Measurements from ENCODE around the gene MFF.

DNA sequence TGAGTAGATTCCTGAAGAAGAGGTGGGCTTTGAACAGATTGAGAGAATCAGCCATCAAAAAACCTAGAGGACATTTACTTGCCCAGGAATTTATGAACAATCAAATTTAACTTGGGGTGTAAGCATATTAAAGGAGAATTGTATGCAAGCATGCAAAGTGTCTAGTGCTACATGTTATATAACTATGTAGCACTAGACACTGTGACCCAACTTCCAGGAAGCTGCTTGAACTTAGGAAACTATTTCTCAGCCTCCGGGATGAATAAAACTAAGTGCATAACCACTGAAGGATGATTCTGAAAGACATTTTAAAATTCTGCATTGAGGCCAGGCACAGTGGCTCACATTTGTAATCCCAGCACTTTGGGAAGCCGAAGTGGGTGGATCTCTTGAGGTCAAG, 12.4 kb downstream of the MFF start:
- TF ChIP-seq, protein P1, sequence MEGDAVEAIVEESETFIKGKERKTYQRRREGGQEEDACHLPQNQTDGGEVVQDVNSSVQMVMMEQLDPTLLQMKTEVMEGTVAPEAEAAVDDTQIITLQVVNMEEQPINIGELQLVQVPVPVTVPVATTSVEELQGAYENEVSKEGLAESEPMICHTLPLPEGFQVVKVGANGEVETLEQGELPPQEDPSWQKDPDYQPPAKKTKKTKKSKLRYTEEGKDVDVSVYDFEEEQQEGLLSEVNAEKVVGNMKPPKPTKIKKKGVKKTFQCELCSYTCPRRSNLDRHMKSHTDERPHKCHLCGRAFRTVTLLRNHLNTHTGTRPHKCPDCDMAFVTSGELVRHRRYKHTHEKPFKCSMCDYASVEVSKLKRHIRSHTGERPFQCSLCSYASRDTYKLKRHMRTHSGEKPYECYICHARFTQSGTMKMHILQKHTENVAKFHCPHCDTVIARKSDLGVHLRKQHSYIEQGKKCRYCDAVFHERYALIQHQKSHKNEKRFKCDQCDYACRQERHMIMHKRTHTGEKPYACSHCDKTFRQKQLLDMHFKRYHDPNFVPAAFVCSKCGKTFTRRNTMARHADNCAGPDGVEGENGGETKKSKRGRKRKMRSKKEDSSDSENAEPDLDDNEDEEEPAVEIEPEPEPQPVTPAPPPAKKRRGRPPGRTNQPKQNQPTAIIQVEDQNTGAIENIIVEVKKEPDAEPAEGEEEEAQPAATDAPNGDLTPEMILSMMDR (conservative IDR thresholded peaks at IDR 0.05; ENCODE audit: low read depth, low read length) = no peak
- TF ChIP-seq EZH2 (IDR thresholded peaks at IDR 0.05; ENCODE audit: low read length, unreplicated experiment) (no peak), EZH2phosphoT487 (IDR thresholded peaks at IDR 0.05; ENCODE audit: borderline replicate concordance, low read length) (no peak)

All from PC-3 (cell line).